ENCODE measurements around the gene OR4F15. TPM values are rescaled to one million over a fixed set of nuclear protein-coding genes. Genes with fewer than 3 reads are reported as not detected.
"Not testable (repeated sequence)": the region's sequence is repeated elsewhere in the genome, so short reads cannot be mapped to it uniquely, and the experiment has no call there.

OR4F15 gene
- polyA plus RNA-seq, 1 donor (not counting 4 experiments of a cell fraction or from before 2014, with no cell fraction given) = not detected

DNA sequence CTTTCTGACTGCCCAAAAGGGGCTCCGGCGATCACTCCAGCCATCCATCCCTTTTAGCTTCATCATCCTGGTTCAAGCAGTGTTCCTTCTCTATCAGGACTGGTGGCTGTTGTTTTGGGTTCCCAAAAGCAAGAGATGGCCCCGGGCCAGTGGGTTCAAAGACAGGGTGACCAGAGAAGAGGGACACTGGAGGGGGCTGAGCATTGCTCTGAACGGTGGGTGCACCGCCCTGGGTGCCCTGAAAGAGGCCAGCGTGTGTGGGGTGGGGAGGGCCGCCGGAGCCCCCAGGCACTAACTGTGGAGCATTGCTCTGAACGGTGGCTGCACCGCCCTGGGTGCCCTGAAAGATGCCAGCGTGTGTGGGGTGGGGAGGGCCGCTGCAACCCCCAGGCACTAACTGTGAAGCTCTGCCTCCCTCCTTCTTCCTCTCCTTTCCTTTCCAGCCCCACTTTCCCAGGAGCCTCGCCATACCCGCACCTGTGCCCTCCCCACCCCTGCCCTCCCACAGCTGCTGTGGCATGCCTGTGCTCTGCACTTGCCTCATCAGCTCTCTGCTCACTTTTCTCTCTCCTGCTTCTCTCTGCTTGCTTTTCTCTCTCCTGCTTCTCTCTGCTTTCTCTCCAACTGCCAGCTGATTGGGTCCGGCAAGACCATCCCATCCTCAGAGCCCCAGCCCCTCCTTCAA lies 46.1 kb upstream of the OR4F15 start:
- H3K9me3 ChIP-seq (ENCODE audit: control insufficient read depth, low read depth, low read length) = peaks cover 5% of the 10 kb centered on the region
- no peaks in the 10 kb centered on the region for H3K9me1 ChIP-seq (ENCODE audit: control insufficient read depth, extremely low read depth, insufficient read depth, low read length)
- H3K27ac ChIP-seq (ENCODE audit: control insufficient read depth, insufficient read depth, low read length) = no peak overlapping the region
- DNase-seq (ENCODE audit: low read depth, low spot score) (no peak), FAIRE-seq (no peak)
- no peaks in the 10 kb centered on the region for H3K36me3 ChIP-seq (ENCODE audit: control insufficient read depth in 2 of 2, extremely low read depth in 1 of 2, insufficient read depth in 2 of 2, low read length in 2 of 2)
- H3K79me2 ChIP-seq (ENCODE audit: control insufficient read depth, insufficient read depth, low read length) = no peaks in the 10 kb centered on the region
- H3K4me2 ChIP-seq (ENCODE audit: control insufficient read depth, extremely low read depth, insufficient read depth, low read depth, low read length) = no peak overlapping the region
- dilution Hi-C loops (cut with MboI; ENCODE audit: extremely low pct_ligation_motif_present, low sequenced_read_pairs) = no loop called here
- H3K4me1 ChIP-seq (ENCODE audit: control insufficient read depth, extremely low read depth, insufficient read depth, low read length) = no peaks in the 10 kb centered on the region
- H3K27me3 ChIP-seq (ENCODE audit: control insufficient read depth, extremely low read depth, insufficient read depth, low read length) = no peaks in the 10 kb centered on the region
- no peak overlapping the region for H3K9ac ChIP-seq (ENCODE audit: control insufficient read depth, extremely low read depth, insufficient read depth, low read length)
- no peak overlapping the region for H2AFZ ChIP-seq (ENCODE audit: control insufficient read depth, low read length)
- TF ChIP-seq EZH2 (IDR thresholded peaks at IDR 0.05; ENCODE audit: low read length) = no peak
- TF ChIP-seq, protein P1, sequence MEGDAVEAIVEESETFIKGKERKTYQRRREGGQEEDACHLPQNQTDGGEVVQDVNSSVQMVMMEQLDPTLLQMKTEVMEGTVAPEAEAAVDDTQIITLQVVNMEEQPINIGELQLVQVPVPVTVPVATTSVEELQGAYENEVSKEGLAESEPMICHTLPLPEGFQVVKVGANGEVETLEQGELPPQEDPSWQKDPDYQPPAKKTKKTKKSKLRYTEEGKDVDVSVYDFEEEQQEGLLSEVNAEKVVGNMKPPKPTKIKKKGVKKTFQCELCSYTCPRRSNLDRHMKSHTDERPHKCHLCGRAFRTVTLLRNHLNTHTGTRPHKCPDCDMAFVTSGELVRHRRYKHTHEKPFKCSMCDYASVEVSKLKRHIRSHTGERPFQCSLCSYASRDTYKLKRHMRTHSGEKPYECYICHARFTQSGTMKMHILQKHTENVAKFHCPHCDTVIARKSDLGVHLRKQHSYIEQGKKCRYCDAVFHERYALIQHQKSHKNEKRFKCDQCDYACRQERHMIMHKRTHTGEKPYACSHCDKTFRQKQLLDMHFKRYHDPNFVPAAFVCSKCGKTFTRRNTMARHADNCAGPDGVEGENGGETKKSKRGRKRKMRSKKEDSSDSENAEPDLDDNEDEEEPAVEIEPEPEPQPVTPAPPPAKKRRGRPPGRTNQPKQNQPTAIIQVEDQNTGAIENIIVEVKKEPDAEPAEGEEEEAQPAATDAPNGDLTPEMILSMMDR (optimal IDR thresholded peaks at IDR 0.05 in 1 of 3, IDR thresholded peaks at IDR 0.05 in 1 of 3, conservative IDR thresholded peaks at IDR 0.05 in 1 of 3; ENCODE audit: extremely low read depth in 1 of 3, insufficient read depth in 2 of 3, low read length in 3 of 3) = no peak
- H3K4me3 ChIP-seq (ENCODE audit: control insufficient read depth in 2 of 3, extremely low read depth in 1 of 3, insufficient read depth in 2 of 3, low read depth in 1 of 3, low read length in 3 of 3) = no peak overlapping the region
- H4K20me1 ChIP-seq (ENCODE audit: control insufficient read depth, extremely low read depth, insufficient read depth, low read length) = no peaks in the 10 kb centered on the region

DNA sequence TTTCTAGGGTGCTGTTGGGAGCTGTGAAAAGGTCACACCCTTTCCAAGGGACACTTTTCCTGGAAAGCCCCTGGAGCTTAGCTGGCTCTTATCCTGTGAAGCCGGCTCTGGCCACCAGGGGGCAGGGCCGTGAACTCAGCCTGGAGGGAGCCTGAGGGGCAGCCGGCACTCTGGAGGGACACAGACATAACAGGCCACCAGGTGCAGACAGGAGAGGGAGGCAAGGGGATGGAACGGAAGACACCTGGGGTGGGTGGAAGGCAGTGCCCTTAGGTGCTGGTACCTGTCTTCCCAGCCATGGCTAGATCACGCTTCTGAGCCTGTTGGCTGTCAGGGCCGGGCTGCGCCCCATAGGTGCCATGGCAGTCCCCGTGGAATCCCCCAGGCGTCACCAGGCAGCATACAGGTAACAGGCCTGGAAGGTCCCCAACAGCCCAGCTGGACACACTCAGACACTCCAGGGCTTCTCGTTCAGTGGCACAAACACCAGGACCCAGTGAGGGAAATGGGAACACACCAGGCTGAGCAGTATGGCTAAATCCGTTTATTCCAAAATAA lies 44.8 kb upstream of the OR4F15 start:
- H3K9me3 ChIP-seq (ENCODE audit: control insufficient read depth, low read depth, low read length); H3K27me3 ChIP-seq (ENCODE audit: control insufficient read depth, extremely low read depth, insufficient read depth, low read length); H3K79me2 ChIP-seq (ENCODE audit: control insufficient read depth, insufficient read depth, low read length); H3K9me1 ChIP-seq (ENCODE audit: control insufficient read depth, extremely low read depth, insufficient read depth, low read length); DNase-seq (ENCODE audit: low read depth, low spot score); dilution Hi-C loops (cut with MboI; ENCODE audit: extremely low pct_ligation_motif_present, low sequenced_read_pairs); H3K4me2 ChIP-seq (ENCODE audit: control insufficient read depth, extremely low read depth, insufficient read depth, low read depth, low read length); H2AFZ ChIP-seq (ENCODE audit: control insufficient read depth, low read length); H3K36me3 ChIP-seq (ENCODE audit: control insufficient read depth in 2 of 2, extremely low read depth in 1 of 2, insufficient read depth in 2 of 2, low read length in 2 of 2); H3K27ac ChIP-seq (ENCODE audit: control insufficient read depth, insufficient read depth, low read length); H3K4me1 ChIP-seq (ENCODE audit: control insufficient read depth, extremely low read depth, insufficient read depth, low read length); H4K20me1 ChIP-seq (ENCODE audit: control insufficient read depth, extremely low read depth, insufficient read depth, low read length); H3K4me3 ChIP-seq (ENCODE audit: control insufficient read depth in 2 of 3, extremely low read depth in 1 of 3, insufficient read depth in 2 of 3, low read depth in 1 of 3, low read length in 3 of 3); FAIRE-seq; H3K9ac ChIP-seq (ENCODE audit: control insufficient read depth, extremely low read depth, insufficient read depth, low read length): not testable (repeated sequence)

All from keratinocyte (primary cell).